ENCODE results near the gene CHRNA3.
"Not testable (repeated sequence)": the region's sequence is repeated elsewhere in the genome, so short reads cannot be mapped to it uniquely, and the experiment has no call there.

CHRNA3 gene

GRCh38 chr15:78616506-78616905 is 4.3 kb downstream of the CHRNA3 start:
- no peak for DNase-seq

- no peak for DNase-seq
Observed at GRCh38 chr15:78615151-78615589, 5.6 kb downstream of the CHRNA3 start.

DNA sequence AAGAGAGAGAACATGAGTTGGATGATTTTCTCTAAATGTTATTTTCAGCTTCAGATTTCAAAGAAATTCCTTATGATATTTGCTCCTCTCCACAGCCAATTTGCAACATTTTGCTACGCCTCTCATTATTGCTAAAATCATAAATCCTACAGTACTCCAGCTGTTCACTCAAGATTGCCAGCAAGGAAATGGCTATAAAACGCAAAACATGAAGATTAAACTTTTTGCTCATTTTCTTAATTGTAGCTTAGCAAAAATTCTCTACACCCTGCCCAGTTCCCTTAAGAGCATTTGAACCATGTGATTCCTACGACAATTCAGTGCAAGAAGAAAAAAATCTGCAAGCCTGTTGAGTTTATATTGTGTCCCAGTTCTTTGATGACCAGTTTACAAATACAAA is 6.8 kb downstream of the CHRNA3 start:
- DNase-seq = no peak

- not testable (repeated sequence) for DNase-seq
Observed at GRCh38 chr15:78609551-78609950, 11.2 kb downstream of the CHRNA3 start.

GRCh38 chr15:78605680-78606079 is 15.1 kb downstream of the CHRNA3 start:
- no peak for DNase-seq

GRCh38 chr15:78605201-78605600 is 15.6 kb downstream of the CHRNA3 start:
- no peak for DNase-seq

DNA sequence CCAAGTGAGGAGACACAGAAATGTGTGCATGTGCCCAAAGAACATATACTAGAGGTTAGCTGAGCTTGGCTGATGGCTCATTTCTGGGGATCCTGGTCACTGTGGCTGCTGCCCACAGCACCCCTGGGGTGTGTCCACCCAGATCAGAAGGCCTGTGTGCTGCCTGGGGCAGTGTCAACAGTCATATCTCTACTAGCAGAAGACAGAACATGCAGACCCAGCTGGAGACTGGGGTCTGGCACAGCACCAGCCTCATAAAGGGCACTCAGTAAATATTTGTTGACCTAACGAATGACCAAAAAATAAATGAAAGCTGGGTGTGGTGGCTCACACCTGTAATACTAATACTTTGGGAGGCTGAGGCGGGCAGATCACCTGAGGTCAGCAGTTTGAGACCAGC is 16.4 kb downstream of the CHRNA3 start:
- DNase-seq = no peak

- DNase-seq = no peak
Observed at GRCh38 chr15:78603467-78603866, 17.3 kb downstream of the CHRNA3 start.

GRCh38 chr15:78599189-78599588 is 21.6 kb downstream of the CHRNA3 start:
- DNase-seq = no peak

DNA sequence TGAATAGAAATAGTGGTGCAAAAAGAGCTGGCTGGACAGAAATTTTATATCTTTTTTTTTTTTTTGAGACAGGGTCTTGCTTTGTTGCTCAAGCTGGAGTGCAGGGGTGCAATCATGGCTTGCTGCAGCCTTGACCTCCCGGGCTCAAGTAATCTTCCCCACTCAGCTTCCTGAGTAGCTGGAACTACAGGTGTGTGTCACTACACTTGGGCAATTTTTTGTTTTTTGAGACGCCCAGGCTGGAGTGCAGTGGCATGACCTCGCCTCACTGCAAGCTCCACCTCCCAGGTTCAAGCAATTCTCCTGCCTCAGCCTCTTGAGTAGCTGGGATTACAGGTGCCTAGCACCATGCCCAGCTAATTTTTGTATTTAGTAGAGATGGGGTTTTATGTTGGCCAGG is 22.4 kb downstream of the CHRNA3 start:
- DNase-seq = no peak

DNA sequence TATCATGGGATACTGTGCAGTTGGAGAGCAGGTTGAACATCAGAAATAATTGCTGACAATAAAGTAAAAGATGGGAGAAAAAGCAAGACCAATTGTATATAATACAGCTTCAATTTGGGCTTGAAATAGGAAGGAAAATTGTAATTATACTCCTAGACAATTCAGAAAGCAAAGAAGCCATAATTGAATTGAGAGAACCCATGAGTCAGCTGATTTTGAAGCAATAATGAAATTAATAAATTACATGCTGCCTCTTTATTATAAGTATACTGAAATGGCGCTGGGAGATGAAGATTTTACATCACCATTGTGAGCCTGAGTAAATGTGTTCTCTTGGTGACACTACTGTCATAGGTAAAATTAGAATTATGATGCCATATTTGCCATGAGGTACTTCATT is 23.2 kb downstream of the CHRNA3 start:
- DNase-seq = no peak

- DNase-seq = no peak
Observed at GRCh38 chr15:78574944-78575343, 45.9 kb downstream of the CHRNA3 start.

DNA sequence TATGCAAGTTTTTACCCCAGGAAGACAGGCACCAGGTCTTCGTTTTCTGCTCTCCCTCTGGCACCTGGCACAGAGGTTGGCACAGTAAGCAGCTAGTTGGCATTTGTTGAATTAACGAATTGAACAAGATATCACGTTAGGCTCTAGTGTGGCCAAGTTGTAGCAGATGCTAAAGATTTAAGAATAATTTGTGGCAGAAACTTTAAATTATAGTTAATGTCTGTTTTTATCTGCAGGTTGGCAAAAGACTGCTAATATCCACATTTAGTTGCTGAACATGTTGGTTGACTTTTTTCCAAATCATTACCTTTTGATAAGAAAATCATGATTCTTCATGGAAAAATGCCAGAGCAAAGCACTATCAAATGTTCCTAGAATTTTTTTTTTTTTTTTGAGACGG is 47.4 kb downstream of the CHRNA3 start:
- DNase-seq = no peak

- DNase-seq = no peak
Observed at GRCh38 chr15:78571382-78571781, 49.4 kb downstream of the CHRNA3 start.

GRCh38 chr15:78570710-78571109 is 50.1 kb downstream of the CHRNA3 start:
- no peak for DNase-seq

DNA sequence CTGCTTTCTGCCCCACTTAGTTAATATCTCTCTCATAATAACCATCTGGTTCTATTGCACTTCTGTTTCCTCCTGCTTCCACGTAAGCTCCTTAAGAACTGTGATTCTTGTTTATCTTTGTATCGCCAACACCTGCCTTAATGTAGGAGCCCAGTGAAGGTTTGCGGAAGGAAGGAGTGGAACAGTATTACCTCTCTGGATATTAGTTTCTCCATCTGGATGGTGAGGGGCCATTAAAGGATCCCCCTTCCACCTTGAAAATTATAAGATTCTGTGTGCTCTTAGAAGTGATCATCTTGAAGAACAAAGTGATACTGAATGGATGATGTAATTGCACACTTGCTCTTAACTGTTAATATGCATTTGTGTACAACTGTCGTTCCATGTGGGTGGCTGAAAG is 53.3 kb downstream of the CHRNA3 start:
- DNase-seq = peak; percentile 46

GRCh38 chr15:78565951-78566774 is 54.6 kb downstream of the CHRNA3 start:
- peak; percentile 44 for DNase-seq

- peak; percentile 84 for DNase-seq
Observed at GRCh38 chr15:78565097-78565950, 55.5 kb downstream of the CHRNA3 start, which contains the start of gene CHRNA5. TSS of gene CHRNA5 (plus strand) at chr15:78565520. CDS start at chr15:78565720, 200 bp downstream.

DNA sequence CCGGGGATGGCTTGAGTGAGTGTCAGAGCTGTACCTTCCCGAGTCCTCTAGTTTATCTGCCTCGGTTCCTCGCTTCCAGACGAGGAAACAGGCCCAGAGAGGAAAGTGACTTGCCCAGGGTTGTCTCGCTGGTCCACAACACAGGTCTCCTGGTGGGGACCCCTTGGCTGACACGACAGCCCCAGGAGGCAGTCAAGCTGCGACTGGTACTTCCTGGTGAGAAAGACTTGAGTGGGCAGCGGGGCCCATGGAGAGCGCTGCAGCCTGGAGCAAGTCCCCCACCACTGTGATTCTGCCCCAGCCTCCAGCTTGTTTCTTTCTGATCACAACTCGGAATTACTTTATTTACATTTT is 56.1 kb downstream of the CHRNA3 start:
- no peak for DNase-seq

GRCh38 chr15:78563092-78563491 is 57.7 kb downstream of the CHRNA3 start:
- DNase-seq = no peak

- DNase-seq = no peak
Observed at GRCh38 chr15:78561490-78561889, 59.3 kb downstream of the CHRNA3 start.

DNA sequence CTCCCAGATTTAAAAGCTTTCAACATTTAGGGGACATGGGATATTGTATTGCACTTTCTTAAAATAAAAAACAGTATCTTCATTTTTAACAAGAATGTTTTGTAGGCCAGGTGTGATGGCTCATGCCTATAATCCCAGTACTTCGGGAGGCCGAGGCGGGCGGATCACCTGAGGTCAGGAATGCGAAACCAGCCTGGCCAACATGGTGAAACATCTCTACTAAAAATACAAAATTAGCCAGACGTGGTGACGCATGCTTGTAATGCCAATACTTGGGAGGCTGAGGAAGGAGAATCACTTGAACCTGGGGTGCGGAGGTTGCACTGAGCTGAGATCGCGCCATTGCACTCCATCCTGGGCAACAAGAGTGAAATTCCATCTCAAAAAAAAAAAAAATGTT is 60.6 kb downstream of the CHRNA3 start:
- not testable (repeated sequence) for DNase-seq

GRCh38 chr15:78552597-78552996 is 68.2 kb downstream of the CHRNA3 start:
- DNase-seq = no peak

DNA sequence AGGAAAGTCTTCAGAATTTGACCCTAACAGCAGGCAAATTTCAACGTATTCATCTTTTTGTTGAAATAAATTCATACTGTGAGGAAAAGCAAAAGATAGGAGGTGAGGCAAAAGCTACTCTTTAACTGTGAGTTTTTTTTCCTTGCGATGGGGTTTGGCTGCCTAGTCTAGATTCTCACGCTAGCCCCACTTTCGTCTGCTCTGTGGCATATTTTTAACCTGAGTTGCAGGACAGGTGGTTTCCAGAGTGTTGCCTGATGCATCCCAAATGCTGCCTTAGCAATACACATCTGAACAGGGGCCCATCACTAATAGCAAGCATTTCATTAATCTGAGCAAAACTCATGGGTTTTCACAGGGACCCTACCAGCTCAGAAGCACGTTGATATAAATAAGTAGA is 68.9 kb downstream of the CHRNA3 start:
- DNase-seq = no peak
